BJ (cell line): Measurements from ENCODE around the gene PNPLA7. TPM values are rescaled to one million over a fixed set of nuclear protein-coding genes. Genes with fewer than 3 reads are reported as not detected.

ENCODE experiments used
- CTCF ChIA-PET: fragments of 350-600 bp; formaldehyde crosslinking; extraction: SDS; loops from one replicate; lab custom pipeline; 2021; ENCODE audit warnings: antibody characterized with exemption, inconsistent platforms; lab: Yijun Ruan, JAX
- POLR2A ChIA-PET: fragments of 300-600 bp; sonication (Branson Sonifier 250); formaldehyde crosslinking; extraction: SDS; loops from one replicate; lab custom pipeline; 2021; ENCODE audit warnings: antibody characterized with exemption; lab: Charles Lee
- DNase-seq: peaks from one replicate; pipeline ENCODE4 v3.0.0-alpha.2; 2011; ENCODE audit warnings: low read depth
- H3K27me3 ChIP-seq: 2 replicates; pipeline ENCODE4 v1.6.0; 2011; ENCODE audit warnings: low read length; ENCODE audit not compliant: control insufficient read depth, insufficient read depth
- H3K36me3 ChIP-seq: 2 replicates; pipeline ENCODE4 v1.5.1; 2011; ENCODE audit warnings: low read length; ENCODE audit not compliant: control insufficient read depth, insufficient read depth
- H3K4me3 ChIP-seq: 2 replicates; pipeline ENCODE4 v1.5.1; 2011; ENCODE audit warnings: low read depth, mild to moderate bottlenecking, control low read depth, low read length
- CTCF ChIP-seq: IDR thresholded peaks from 2 replicates; pipeline ENCODE4 v1.5.1; 2011; ENCODE audit warnings: low read depth, mild to moderate bottlenecking, control low read depth, inconsistent platforms, low read length, moderate library complexity; ENCODE audit not compliant: insufficient read depth
- polyA plus RNA-seq: library from polyadenylated mRNA; depleted of rRNA; stranded (reverse); fragments of >200 nt; gene quantifications from 2 replicates; pipeline ENCODE4 v1.2.3, GENCODE V29; 2011

The PNPLA7 gene
- polyA plus RNA-seq, 1 experiment: 0.63 TPM

- H3K36me3 ChIP-seq: peaks cover 16% of the 10 kb centered on the region
- POLR2A ChIA-PET: no interaction called here
- no peaks in the 10 kb centered on the region for H3K27me3 ChIP-seq
- no peak for DNase-seq
- TF ChIP-seq CTCF: no peak
- H3K4me3 ChIP-seq: no peak overlapping the region
- CTCF ChIA-PET: interaction anchor here (0.6 kb wide), 1 partner anchor 9 kb away, joined by 5 read pairs; no protein-coding TSS in a partner anchor
Observed at GRCh38 chr9:137564817-137565411, 14.7 kb upstream of the PNPLA7 start.

- TF ChIP-seq CTCF: no peak
- ChIA-PET CTCF (interaction anchor here (0.7 kb wide), 1 partner anchor 12 kb away, joined by 3 read pairs; the partner anchor contains the start of gene MRPL41), POLR2A (no interaction called here)
- DNase-seq: no peak
- H3K36me3 ChIP-seq: peaks cover 16% of the 10 kb centered on the region
- no peaks in the 10 kb centered on the region for H3K27me3 ChIP-seq
- H3K4me3 ChIP-seq: no peak overlapping the region
Observed at GRCh38 chr9:137564134-137564533, 13.9 kb upstream of the PNPLA7 start.

- POLR2A ChIA-PET: no interaction called here
- no peak for DNase-seq
- Histone ChIP-seq H3K4me3 (no peak overlapping the region), H3K36me3 (peaks cover 23% of the 10 kb centered on the region), H3K27me3 (no peaks in the 10 kb centered on the region)
- CTCF ChIA-PET: interaction anchor here (0.7 kb wide), 1 partner anchor 323 kb away, joined by 3 read pairs; no protein-coding TSS in a partner anchor
- no peak for TF ChIP-seq CTCF
Observed at GRCh38 chr9:137558127-137558526, 7.9 kb upstream of the PNPLA7 start.

GRCh38 chr9:137556069-137556838 lies 6.1 kb upstream of the PNPLA7 start:
- POLR2A ChIA-PET: no interaction called here
- H3K4me3 ChIP-seq: no peak overlapping the region
- no peak for TF ChIP-seq CTCF
- CTCF ChIA-PET: no interaction called here
- DNase-seq: no peak
- peaks cover 21% of the 10 kb centered on the region for H3K36me3 ChIP-seq
- no peaks in the 10 kb centered on the region for H3K27me3 ChIP-seq

- Histone ChIP-seq H3K27me3 (no peaks in the 10 kb centered on the region), H3K36me3 (peaks cover 21% of the 10 kb centered on the region), H3K4me3 (no peak overlapping the region)
- DNase-seq: no peak
- CTCF ChIA-PET: interaction anchor here (1.1 kb wide), 1 partner anchor 23 kb away, joined by 3 read pairs; the partner anchor contains the start of gene DPH7
- TF ChIP-seq CTCF: no peak
- POLR2A ChIA-PET: no interaction called here
Observed at GRCh38 chr9:137555179-137555578, 5.0 kb upstream of the PNPLA7 start.
